ENCODE results near the gene FABP3.

GRCh38 chr1:31414980-31415370, 42.1 kb upstream of the FABP3 start:
- TF ChIP-seq POLR2A (IDR thresholded peaks at IDR 0.05), result no peak
- TF ChIP-seq EP300 (IDR thresholded peaks at IDR 0.05), result no peak
- no peak for TF ChIP-seq POLR2AphosphoS5 (IDR thresholded peaks at IDR 0.05)
- TF ChIP-seq CTCF (IDR thresholded peaks at IDR 0.05), result no peak
